Left hindlimb (tissue), 1 donor: ENCODE measurements around the gene GOLGA6L9.
"Not testable (repeated sequence)": the region's sequence is repeated elsewhere in the genome, so short reads cannot be mapped to it uniquely, and the experiment has no call there.

ENCODE experiments used
- DNase-seq: peaks from one replicate; pipeline ENCODE4 v3.0.0-alpha.2; 2018

Gene GOLGA6L9

GRCh38 chr15:82469381-82469780, 39.8 kb downstream of the GOLGA6L9 start:
- DNase-seq = not testable (repeated sequence)

GRCh38 chr15:82472269-82472982, 42.8 kb downstream of the GOLGA6L9 start:
- peak; percentile 26 for DNase-seq

GRCh38 chr15:82474596-82475325, 45.1 kb downstream of the GOLGA6L9 start:
- DNase-seq = not testable (repeated sequence)

GRCh38 chr15:82475345-82475967, 45.8 kb downstream of the GOLGA6L9 start:
- DNase-seq = peak; percentile 9

GRCh38 chr15:82476697-82477342, 47.2 kb downstream of the GOLGA6L9 start:
- peak; percentile 30 for DNase-seq

- DNase-seq = peak; percentile 2
These were observed 47.9 kb downstream of the GOLGA6L9 start for GRCh38 chr15:82477343-82478057.
